HG02759 (cell line): ENCODE results near the gene SOBP.

Experiments
- ATAC-seq: cut with Tn5 transposase; IDR thresholded peaks from one replicate; pipeline ENCODE4 v1.9.1; 2021; ENCODE audit warnings: mild to moderate bottlenecking, moderate library complexity; ENCODE audit not compliant: unreplicated experiment

SOBP gene

DNA sequence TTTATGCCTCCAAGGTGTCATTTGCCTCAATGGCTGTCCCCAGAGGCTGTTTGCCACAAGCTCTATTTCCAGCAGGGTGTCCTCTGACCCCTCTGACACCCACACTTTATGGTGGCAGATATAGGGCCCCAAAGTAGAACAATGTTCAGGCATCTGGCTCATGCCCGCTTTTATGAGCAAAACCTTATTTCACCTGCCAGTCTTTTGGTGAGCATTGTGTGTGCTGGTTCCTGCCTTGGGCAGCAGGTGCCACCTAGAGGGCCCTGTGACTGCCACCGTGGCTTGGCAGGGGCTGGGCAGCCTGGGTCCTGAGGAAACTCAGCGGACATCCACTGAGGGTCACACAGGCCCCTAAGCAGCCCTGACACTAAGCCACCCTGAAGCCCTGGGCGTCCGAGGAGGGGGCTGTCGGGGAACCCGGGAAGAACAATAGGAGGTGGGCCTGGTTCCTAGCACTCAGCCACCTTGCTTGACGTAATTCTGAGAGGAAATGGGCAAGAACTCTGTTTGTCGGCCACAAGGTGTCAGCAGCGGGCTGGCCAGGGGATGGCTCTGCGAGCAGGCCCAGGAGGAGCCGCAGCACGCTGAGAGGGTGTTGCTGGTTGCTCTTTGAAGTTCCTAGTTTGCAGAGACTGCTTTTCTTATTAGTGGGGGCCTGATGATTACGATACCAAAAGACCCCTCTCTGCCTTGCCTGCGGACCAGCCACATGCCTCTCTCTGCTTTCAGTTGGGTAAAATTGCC lies 185.2 kb downstream of the SOBP start:
- peak; percentile 93 for ATAC-seq

GRCh38 chr6:107676042-107676441 lies 186.1 kb downstream of the SOBP start:
- no peak for ATAC-seq

DNA sequence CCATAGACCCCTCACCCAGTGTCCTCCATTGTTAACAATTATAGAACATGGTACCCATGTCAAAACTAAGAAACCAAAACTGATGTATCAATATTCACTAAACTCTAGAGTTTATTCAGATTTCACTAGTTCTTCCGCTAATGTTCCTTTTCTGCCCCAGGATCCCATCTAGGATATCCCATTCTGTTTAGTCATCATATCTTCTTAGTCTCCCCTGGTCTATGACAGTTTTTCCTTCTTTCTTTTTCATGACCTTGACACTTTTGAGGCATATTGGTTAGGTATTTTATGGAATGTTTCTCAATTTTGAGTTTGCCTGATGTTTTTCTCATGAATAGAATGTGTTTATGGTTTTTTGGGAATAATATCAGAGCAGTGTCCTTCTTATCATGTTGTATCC lies 187.5 kb downstream of the SOBP start:
- ATAC-seq = no peak

- ATAC-seq = no peak
Observed at GRCh38 chr6:107679457-107679856, 189.5 kb downstream of the SOBP start.

GRCh38 chr6:107682721-107683120 lies 192.8 kb downstream of the SOBP start:
- no peak for ATAC-seq

GRCh38 chr6:107683183-107683582 lies 193.3 kb downstream of the SOBP start:
- ATAC-seq = no peak

DNA sequence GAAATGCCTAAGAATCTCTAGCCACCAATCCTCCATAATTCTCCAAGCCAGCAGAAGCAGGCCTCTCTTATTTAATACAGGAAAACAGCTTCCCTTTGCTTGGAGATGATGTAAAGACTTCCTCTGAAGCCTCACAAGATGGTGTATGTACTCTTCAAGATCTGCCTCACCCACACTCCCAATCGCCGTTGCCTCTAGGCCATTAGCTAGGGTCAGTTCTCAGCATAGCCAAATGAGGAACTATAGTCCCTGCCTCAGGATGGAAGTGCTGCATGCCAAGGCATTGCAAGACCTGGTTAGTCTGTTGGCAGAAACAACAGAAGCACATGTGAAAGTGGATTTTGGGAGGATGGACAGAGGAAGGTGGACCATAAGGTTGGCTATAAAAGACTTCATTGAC lies 195.1 kb downstream of the SOBP start:
- ATAC-seq = no peak

DNA sequence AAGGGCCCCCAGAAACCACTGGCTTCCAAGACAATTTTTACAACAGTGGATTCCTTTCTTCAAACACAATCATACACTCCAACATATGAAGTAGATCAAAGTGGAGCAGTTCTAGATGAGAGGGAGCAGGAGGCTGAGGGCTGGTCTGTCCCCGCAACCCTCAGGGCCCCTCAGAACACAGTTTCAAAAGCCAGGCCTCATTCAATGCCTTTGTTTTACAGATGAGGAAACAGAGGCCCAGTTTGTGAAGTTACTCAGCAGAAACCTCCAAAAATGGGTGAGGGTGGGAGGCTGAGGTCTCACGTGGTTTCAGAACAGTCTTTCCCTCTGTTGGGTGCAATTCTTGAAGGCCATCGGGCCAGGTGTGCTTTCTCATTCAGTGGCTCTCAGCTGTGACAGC lies 199.3 kb downstream of the SOBP start:
- ATAC-seq = no peak

DNA sequence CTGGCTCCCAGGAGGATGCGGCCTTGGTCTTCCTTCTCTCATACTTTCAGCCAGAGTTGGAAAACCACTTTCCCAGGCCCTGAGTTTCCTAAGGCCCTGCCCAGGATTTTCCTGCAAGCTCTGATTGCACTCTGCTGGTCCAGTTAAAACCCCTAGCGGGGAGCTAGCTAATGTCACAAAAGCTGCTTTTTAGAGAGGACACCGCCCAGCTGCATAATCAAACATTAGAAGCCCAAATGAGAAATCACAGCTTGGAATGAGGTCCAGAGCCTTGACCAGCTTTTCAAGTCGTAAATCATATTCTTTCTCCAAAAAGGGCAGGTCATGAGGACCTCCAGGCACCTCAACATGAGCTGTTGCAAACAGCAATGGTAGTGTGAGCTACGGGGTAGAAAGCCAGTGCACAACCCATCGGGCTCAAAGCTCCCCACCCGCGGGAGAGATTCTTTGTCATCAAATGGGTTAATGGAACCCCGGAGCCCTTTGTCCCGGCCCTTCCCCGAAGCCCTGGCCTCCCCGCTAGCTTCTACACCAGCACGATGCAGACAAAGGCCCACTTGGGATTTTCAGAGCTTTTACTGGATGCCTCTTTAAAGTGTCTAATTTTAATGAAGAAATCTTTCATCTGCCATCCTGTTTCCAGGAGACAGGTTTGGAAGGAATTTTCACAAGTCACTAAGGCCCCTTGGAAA lies 200.2 kb downstream of the SOBP start:
- ATAC-seq = no peak

DNA sequence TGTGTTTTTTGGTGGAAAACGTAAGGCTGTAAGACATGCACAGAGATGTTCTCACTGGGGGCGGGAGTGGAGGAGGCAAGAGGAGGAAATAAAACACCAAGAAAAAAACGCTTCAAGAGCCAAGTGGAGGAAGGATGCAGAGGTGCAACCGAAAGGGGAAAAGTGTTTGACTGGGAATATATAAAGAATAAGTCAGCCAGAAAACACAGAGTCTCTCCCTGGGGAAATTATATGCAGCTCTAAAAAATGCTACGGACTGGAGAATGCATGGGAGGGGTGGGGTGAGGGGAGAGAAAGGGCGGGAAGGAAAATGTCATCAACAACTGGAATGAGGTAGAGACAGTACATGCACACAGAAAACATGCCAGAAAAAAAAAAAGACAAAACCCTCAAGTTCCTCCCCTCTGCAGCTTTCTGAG lies 200.7 kb downstream of the SOBP start:
- ATAC-seq = no peak

GRCh38 chr6:107691062-107691751 lies 201.3 kb downstream of the SOBP start:
- no peak for ATAC-seq

DNA sequence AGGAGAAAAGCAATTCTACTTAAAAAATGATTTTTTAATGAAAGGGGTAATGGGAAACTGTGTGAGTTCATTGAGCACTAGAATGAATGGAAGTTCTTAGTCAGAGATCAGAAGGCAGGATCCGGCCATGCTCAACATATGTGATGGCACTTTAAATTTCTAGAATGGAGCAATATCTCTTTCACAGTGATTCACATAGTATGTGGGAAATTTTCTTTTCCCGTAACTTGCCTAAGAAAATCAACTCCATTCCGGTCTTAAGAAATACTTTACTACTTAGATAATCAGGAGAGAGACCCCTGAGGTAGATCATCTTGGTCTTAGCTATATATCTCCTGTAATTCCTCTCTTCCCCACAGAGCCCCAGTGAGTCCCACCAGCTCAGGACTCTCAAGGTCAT lies 202.4 kb downstream of the SOBP start:
- ATAC-seq = no peak

- ATAC-seq = no peak
Observed at GRCh38 chr6:107695061-107695720, 205.3 kb downstream of the SOBP start.

GRCh38 chr6:107697682-107698081 lies 207.8 kb downstream of the SOBP start:
- no peak for ATAC-seq

- no peak for ATAC-seq
Observed at GRCh38 chr6:107698146-107698545, 208.2 kb downstream of the SOBP start.

DNA sequence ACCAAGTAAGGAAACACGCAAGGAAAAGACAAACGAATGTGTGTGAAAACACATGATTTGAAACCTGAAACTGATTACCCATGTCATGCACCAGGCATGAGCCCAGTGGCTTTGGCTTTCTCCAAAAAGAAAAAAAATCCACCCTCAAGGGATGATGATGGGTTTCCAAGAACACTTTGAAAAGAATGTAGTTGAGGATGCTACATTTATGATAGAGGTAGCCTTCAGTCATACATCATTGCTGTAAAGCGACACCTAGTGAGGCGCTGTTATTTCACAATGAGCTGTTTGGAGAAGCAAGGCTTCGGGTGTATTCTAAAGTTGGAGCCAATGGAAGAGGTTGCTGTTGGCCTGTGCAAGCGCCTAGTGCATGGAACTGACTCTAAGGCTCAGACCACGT lies 209.3 kb downstream of the SOBP start:
- ATAC-seq = no peak

- no peak for ATAC-seq
Observed at GRCh38 chr6:107699697-107700325, 209.9 kb downstream of the SOBP start.

DNA sequence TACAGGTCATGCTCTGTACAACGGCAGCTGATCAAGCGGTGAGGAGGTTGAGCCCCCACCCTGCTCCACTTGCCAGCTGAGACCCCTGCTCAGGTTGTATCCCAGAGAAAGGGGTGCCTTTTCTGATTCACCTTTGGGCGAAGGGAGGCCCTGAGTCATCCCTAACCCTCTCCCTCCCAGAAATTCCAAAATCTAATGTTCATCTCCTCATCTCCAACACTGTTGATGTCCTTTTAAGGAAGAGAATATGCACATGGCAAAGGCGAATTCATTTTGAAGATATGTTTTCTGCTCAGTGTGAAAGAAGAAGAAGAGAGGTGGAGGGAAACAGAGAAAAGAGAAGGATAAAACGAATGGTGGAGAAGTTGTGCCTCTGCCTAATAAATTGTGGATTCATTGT lies 213.7 kb downstream of the SOBP start:
- ATAC-seq = no peak

DNA sequence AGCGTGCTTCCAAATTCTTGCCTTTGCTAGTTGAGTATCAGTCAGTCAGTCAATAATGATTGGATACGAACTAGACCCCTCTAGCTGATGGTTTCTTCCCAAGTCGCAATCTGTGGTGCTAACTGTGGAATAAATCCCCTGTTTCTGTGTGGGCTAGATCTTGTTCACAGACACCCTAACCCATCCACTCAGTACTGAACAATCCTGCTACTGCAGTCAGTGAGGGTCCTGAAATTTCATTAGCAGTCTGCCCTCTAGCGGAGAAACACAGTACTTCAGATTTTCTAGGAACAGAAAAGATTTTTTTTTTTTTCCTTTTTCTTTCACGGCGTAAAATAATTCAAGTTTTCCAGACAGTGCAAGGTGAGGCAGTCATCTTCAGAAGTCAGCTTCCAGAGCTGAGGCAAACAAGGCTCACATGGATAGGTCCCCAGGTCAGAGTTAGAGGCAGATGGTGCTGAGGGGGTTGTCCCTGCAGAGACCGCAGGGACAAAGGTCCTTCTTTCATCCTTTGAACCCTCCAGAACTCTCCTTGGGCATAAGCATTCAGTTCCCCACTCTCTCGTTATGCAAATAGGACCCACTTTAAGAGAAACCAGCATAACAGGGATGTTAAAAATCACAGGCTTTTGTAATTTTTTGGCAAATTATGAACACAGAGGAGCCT lies 214.6 kb downstream of the SOBP start:
- no peak for ATAC-seq

GRCh38 chr6:107706516-107707115 lies 216.7 kb downstream of the SOBP start:
- no peak for ATAC-seq
